Panc1 (cell line): ENCODE data around the gene TMEM43. TPM values are rescaled to one million over a fixed set of nuclear protein-coding genes. Genes with fewer than 3 reads are reported as not detected.

Source experiments
- ATAC-seq: fragments of 200-7000 bp; cut with Tn5 transposase; 2 replicates; pipeline ENCODE4 v1.9.1; 2020; ENCODE audit warnings: mild to moderate bottlenecking, moderate library complexity
- BruUV-seq: library from RNA; stranded (reverse); fragments of 400-500 nt; replicated peaks from 2 replicates; lab custom pipeline; 2021; lab: Mats Ljungman, UMichigan
- CTCF ChIA-PET: fragments of 300-600 bp; sonication (Branson Sonifier 250); formaldehyde crosslinking; loops from one replicate; lab custom pipeline; 2022; ENCODE audit warnings: antibody characterized with exemption; lab: Charles Lee
- POLR2A ChIA-PET: fragments of 300-600 bp; sonication (Branson Sonifier 250); formaldehyde crosslinking; loops from one replicate; lab custom pipeline; 2022; ENCODE audit warnings: antibody characterized with exemption; lab: Charles Lee
- DNase-seq: peaks from one replicate; pipeline ENCODE4 v3.0.0-alpha.2; 2010; ENCODE audit warnings: low read depth, low spot score
- H3K27ac ChIP-seq: 2 replicates; pipeline ENCODE4 v1.5.1; 2011; ENCODE audit warnings: mild to moderate bottlenecking, low read length, inconsistent platforms
- H3K27me3 ChIP-seq: fragments of 200-500 bp; sonication (Bioruptor generic); 2 replicates; pipeline ENCODE4 v1.6.0; 2014; ENCODE audit warnings: low read length, inconsistent platforms; ENCODE audit not compliant: control insufficient read depth, insufficient read depth
- H3K36me3 ChIP-seq: fragments of 200-500 bp; sonication (Bioruptor generic); 2 replicates; pipeline ENCODE4 v1.5.1; 2014; ENCODE audit warnings: inconsistent platforms, mild to moderate bottlenecking, low read length, moderate library complexity; ENCODE audit not compliant: control insufficient read depth, insufficient read depth
- H3K4me1 ChIP-seq: 2 replicates; pipeline ENCODE4 v1.5.1; 2011; ENCODE audit warnings: inconsistent platforms, mild to moderate bottlenecking, low read length, moderate library complexity; ENCODE audit not compliant: control insufficient read depth, insufficient read depth
- H3K4me3 ChIP-seq, 2 experiments: 2 replicates each; pipeline ENCODE4 v1.5.1; 2011 to 2012; ENCODE audit warnings: low read depth in 2 of 2, low read length in 2 of 2, mild to moderate bottlenecking in 2 of 2, inconsistent platforms in 1 of 2, moderate library complexity in 1 of 2
- H3K9me3 ChIP-seq: fragments of 200-500 bp; sonication (Bioruptor generic); 2 replicates; pipeline ENCODE4 v1.5.1; 2014; ENCODE audit warnings: low read depth, mild to moderate bottlenecking, inconsistent platforms, low read length, moderate library complexity; ENCODE audit not compliant: control insufficient read depth, insufficient read depth
- POLR2AphosphoS5 ChIP-seq: IDR thresholded peaks from 2 replicates; pipeline ENCODE4 v1.6.1; 2012; ENCODE audit warnings: mild to moderate bottlenecking, low read depth, low read length, moderate library complexity
- SIN3A ChIP-seq: IDR thresholded peaks from 2 replicates; pipeline ENCODE4 v1.6.1; 2012; ENCODE audit warnings: low read depth, mild to moderate bottlenecking, low read length, moderate library complexity, borderline replicate concordance; ENCODE audit not compliant: insufficient read depth
- TCF7L2 ChIP-seq: IDR thresholded peaks from 2 replicates; pipeline ENCODE4 v1.6.1; 2011; ENCODE audit warnings: mild to moderate bottlenecking, low read depth, low read length, inconsistent platforms
- in situ Hi-C: cut with HindIII; loops from 2 replicates; pipeline ENCODE4 v1.10.0; 2016; ENCODE audit warnings: low sequenced_read_pairs, low pct_unique_long_range_greater_than_20kb
- intact Hi-C: fragments of 100-400 bp; cut with micrococcal nuclease; formaldehyde crosslinking; loops from one replicate; pipeline ENCODE4 v1.10.0; 2022; ENCODE audit not compliant: unreplicated experiment
- total RNA-seq: library from RNA; stranded (reverse); gene quantifications from one replicate; pipeline ENCODE4 v1.2.1, GENCODE V29; 2021; ENCODE audit not compliant: unreplicated experiment
- TF ChIP-seq, protein P1 (sequence below): fragments of 450-650 bp; IDR thresholded peaks from 2 replicates; pipeline ENCODE4 v1.5.1; 2017; ENCODE audit warnings: mild to moderate bottlenecking
- TF ChIP-seq, protein P2 (sequence below), 2 experiments: IDR thresholded peaks; 2 replicates each; pipeline ENCODE4 v1.6.1; 2011 to 2012; ENCODE audit warnings: low read depth in 2 of 2, control low read depth in 1 of 2, low read length in 1 of 2, mild to moderate bottlenecking in 1 of 2, moderate library complexity in 1 of 2; ENCODE audit not compliant: insufficient read depth in 1 of 2

The TMEM43 gene
- total RNA-seq, 1 experiment from 2014 or later: 51.2 TPM

DNA sequence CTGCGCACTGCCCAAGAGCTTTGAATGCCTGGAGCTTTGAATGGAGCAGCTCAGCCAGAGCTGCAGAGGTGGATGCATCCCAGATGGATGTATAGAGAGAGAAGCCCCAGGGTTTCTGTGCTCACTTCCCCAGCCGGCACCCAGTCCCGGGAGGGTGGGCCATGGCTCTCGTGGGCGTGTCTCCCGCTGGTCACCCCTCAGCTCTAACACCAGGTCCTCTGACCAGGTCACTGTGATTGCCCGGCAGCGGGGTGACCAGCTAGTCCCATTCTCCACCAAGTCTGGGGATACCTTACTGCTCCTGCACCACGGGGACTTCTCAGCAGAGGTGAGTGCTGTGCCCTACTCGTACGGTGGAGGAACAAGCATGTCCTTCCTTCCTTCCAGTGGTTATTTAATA lies 10.7 kb downstream of the TMEM43 start:
- ChIA-PET CTCF (no interaction called here), POLR2A (no interaction called here)
- H3K27ac ChIP-seq: no peak overlapping the region
- no TSS peak for BruUV-seq
- H3K4me1 ChIP-seq: no peaks in the 10 kb centered on the region
- peaks cover 4% of the 10 kb centered on the region for H3K36me3 ChIP-seq
- DNase-seq: no peak
- in situ Hi-C loops (no loop called here), intact Hi-C loops (no loop called here)
- H3K9me3 ChIP-seq: no peaks in the 10 kb centered on the region
- H3K4me3 ChIP-seq: no peak overlapping the region
- no peaks in the 10 kb centered on the region for H3K27me3 ChIP-seq
- ATAC-seq: no peak
- TF ChIP-seq TCF7L2: no peak
- TF ChIP-seq, protein P1, sequence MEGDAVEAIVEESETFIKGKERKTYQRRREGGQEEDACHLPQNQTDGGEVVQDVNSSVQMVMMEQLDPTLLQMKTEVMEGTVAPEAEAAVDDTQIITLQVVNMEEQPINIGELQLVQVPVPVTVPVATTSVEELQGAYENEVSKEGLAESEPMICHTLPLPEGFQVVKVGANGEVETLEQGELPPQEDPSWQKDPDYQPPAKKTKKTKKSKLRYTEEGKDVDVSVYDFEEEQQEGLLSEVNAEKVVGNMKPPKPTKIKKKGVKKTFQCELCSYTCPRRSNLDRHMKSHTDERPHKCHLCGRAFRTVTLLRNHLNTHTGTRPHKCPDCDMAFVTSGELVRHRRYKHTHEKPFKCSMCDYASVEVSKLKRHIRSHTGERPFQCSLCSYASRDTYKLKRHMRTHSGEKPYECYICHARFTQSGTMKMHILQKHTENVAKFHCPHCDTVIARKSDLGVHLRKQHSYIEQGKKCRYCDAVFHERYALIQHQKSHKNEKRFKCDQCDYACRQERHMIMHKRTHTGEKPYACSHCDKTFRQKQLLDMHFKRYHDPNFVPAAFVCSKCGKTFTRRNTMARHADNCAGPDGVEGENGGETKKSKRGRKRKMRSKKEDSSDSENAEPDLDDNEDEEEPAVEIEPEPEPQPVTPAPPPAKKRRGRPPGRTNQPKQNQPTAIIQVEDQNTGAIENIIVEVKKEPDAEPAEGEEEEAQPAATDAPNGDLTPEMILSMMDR: no peak
- TF ChIP-seq, protein P2, sequence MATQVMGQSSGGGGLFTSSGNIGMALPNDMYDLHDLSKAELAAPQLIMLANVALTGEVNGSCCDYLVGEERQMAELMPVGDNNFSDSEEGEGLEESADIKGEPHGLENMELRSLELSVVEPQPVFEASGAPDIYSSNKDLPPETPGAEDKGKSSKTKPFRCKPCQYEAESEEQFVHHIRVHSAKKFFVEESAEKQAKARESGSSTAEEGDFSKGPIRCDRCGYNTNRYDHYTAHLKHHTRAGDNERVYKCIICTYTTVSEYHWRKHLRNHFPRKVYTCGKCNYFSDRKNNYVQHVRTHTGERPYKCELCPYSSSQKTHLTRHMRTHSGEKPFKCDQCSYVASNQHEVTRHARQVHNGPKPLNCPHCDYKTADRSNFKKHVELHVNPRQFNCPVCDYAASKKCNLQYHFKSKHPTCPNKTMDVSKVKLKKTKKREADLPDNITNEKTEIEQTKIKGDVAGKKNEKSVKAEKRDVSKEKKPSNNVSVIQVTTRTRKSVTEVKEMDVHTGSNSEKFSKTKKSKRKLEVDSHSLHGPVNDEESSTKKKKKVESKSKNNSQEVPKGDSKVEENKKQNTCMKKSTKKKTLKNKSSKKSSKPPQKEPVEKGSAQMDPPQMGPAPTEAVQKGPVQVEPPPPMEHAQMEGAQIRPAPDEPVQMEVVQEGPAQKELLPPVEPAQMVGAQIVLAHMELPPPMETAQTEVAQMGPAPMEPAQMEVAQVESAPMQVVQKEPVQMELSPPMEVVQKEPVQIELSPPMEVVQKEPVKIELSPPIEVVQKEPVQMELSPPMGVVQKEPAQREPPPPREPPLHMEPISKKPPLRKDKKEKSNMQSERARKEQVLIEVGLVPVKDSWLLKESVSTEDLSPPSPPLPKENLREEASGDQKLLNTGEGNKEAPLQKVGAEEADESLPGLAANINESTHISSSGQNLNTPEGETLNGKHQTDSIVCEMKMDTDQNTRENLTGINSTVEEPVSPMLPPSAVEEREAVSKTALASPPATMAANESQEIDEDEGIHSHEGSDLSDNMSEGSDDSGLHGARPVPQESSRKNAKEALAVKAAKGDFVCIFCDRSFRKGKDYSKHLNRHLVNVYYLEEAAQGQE (IDR thresholded peaks at IDR 0.05; ENCODE audit: insufficient read depth in 1 of 2, low read depth in 2 of 2, low read length in 1 of 2): no peak
- no peak for TF ChIP-seq SIN3A
- TF ChIP-seq POLR2AphosphoS5: no peak

DNA sequence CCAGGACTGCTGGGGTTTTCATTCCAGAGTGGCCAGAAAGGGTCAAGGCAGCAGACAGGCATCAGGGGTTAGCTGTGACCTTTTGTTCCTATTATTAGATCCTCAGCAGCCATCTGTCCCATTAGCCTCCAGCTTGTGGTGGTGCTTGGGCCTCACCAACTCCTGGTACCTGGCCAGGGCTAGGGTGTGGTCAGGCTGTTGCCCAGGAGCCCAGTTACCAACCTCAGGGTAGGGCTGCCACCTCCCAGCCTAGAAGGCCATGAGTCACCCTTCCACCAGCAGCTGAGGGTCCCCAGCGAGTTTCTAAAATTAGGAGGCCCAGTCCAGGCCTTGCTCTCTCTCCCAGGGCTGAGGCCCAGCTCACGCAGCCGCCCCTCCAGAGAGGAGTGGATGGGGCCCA lies 12.2 kb downstream of the TMEM43 start:
- Histone ChIP-seq H3K9me3 (no peaks in the 10 kb centered on the region), H3K27me3 (no peaks in the 10 kb centered on the region), H3K36me3 (no peaks in the 10 kb centered on the region; the same call in 1 of the 2 replicates), H3K4me3 (no peak overlapping the region), H3K4me1 (no peaks in the 10 kb centered on the region), H3K27ac (no peak overlapping the region)
- in situ Hi-C loops: no loop called here
- ATAC-seq (no peak), DNase-seq (no peak)
- TF ChIP-seq TCF7L2 (no peak), POLR2AphosphoS5 (no peak), SIN3A (no peak)
- TF ChIP-seq, protein P2 (IDR thresholded peaks at IDR 0.05; ENCODE audit: insufficient read depth in 1 of 2, low read depth in 2 of 2, low read length in 1 of 2): no peak
- ChIA-PET CTCF (no interaction called here), POLR2A (no interaction called here)
- intact Hi-C loops: no loop called here
- BruUV-seq: no TSS peak
